Esophagus (tissue), 2 donors: ENCODE data around the gene CBX3. TPM values are rescaled to one million over a fixed set of nuclear protein-coding genes. Genes with fewer than 3 reads are reported as not detected.
"Not testable (repeated sequence)": the region's sequence is repeated elsewhere in the genome, so short reads cannot be mapped to it uniquely, and the experiment has no call there.

Source experiments
- H3K27ac ChIP-seq, 2 donors: one replicate each; pipeline ENCODE4 v1.5.1; 2013; ENCODE audit warnings: low read depth in 2 of 2, mild to moderate bottlenecking in 2 of 2, inconsistent platforms in 1 of 2, low read length in 1 of 2, moderate library complexity in 1 of 2
- H3K27me3 ChIP-seq, 2 donors: one replicate each; pipeline ENCODE4 v1.6.1; 2013; ENCODE audit warnings: low read length in 2 of 2, control low read depth in 1 of 2, mild to moderate bottlenecking in 1 of 2; ENCODE audit not compliant: insufficient read depth in 2 of 2, control insufficient read depth in 1 of 2
- H3K36me3 ChIP-seq, 2 donors: one replicate each; pipeline ENCODE4 v1.6.1; 2013; ENCODE audit warnings: low read length in 1 of 2; ENCODE audit not compliant: control insufficient read depth in 2 of 2, insufficient read depth in 2 of 2
- H3K4me1 ChIP-seq, 2 donors: one replicate each; pipeline ENCODE4 v1.6.1; 2013; ENCODE audit warnings: low read length in 1 of 2; ENCODE audit not compliant: control insufficient read depth in 2 of 2, insufficient read depth in 2 of 2
- H3K4me3 ChIP-seq, 2 donors: one replicate each; pipeline ENCODE4 v1.5.1; 2013; ENCODE audit warnings: low read length in 2 of 2, mild to moderate bottlenecking in 2 of 2, low read depth in 1 of 2, moderate library complexity in 1 of 2
- H3K9me3 ChIP-seq, 2 donors: one replicate each; pipeline ENCODE4 v1.6.1; 2013; ENCODE audit warnings: mild to moderate bottlenecking in 2 of 2, low read depth in 1 of 2, low read length in 1 of 2, moderate library complexity in 1 of 2; ENCODE audit not compliant: control insufficient read depth in 2 of 2, insufficient read depth in 1 of 2
- WGBS, 2 donors: extraction: QIAGEN DNeasy Blood & Tissue Kit; methylation state at CpG; one replicate each; pipeline ENCODE4 v1.1.7; 2013; 5-methylcytosine and 5-hydroxymethylcytosine counted together
- polyA plus RNA-seq, 2 donors: library from polyadenylated mRNA; stranded (reverse); fragments of 200-250 nt; gene quantifications; one replicate each; pipeline ENCODE4 v1.2.3, GENCODE V29; 2013
- donor health status: healthy with polysubstance abuse.
- donor health status: Bipolar disorder and iron deficiency.

Gene CBX3
- polyA plus RNA-seq, 2 donors = 51.1 to 66.5 TPM

GRCh38 chr7:26157520-26158105 is 43.9 kb upstream of the CBX3 start:
- H3K4me3 ChIP-seq = no peak overlapping the region
- peaks cover 4 to 19% of the 10 kb centered on the region in 2 donors for H3K4me1 ChIP-seq
- no peaks in the 10 kb centered on the region for H3K27me3 ChIP-seq
- no peaks in the 10 kb centered on the region for H3K36me3 ChIP-seq
- H3K27ac ChIP-seq = no peak overlapping the region
- H3K9me3 ChIP-seq = no peaks in the 10 kb centered on the region
- 72 to 73% methylated on average over 4 of the region's 4 CpGs for WGBS, 2 donors

GRCh38 chr7:26159243-26159642 is 42.3 kb upstream of the CBX3 start:
- WGBS, 2 donors = 72 to 78% methylated on average over 2 of the region's 2 CpGs
- H3K9me3 ChIP-seq = no peaks in the 10 kb centered on the region
- no peaks in the 10 kb centered on the region for H3K27me3 ChIP-seq
- H3K4me3 ChIP-seq = no peak overlapping the region
- peaks cover 0 to 8% of the 10 kb centered on the region in 2 donors for H3K4me1 ChIP-seq
- no peak overlapping the region for H3K27ac ChIP-seq
- no peaks in the 10 kb centered on the region for H3K36me3 ChIP-seq

- whole genome bisulfite sequencing, 2 donors = 92 to 94% methylated on average over 2 of the region's 2 CpGs
- Histone ChIP-seq H3K4me1 (peaks cover 0 to 1% of the 10 kb centered on the region in 2 donors), H3K36me3 (no peaks in the 10 kb centered on the region), H3K4me3 (no peak overlapping the region), H3K27ac (no peak overlapping the region), H3K27me3 (no peaks in the 10 kb centered on the region), H3K9me3 (no peaks in the 10 kb centered on the region)
These were observed 40.6 kb upstream of the CBX3 start for GRCh38 chr7:26160896-26161295.

- Histone ChIP-seq H3K27ac (no peak overlapping the region), H3K36me3 (no peaks in the 10 kb centered on the region), H3K9me3 (no peaks in the 10 kb centered on the region), H3K4me1 (peaks cover 0 to 2% of the 10 kb centered on the region in 2 donors), H3K4me3 (no peak overlapping the region), H3K27me3 (no peaks in the 10 kb centered on the region)
- WGBS, 2 donors = 86 to 93% methylated on average over 2 of the region's 2 CpGs
These were observed 39.1 kb upstream of the CBX3 start for GRCh38 chr7:26162431-26162830.

GRCh38 chr7:26163804-26164203 is 37.7 kb upstream of the CBX3 start:
- H3K36me3 ChIP-seq, H3K27ac ChIP-seq, H3K4me1 ChIP-seq, H3K27me3 ChIP-seq, H3K4me3 ChIP-seq, H3K9me3 ChIP-seq: not testable (repeated sequence)
- WGBS, 2 donors = 81 to 89% methylated on average over 1 of the region's 1 CpG

GRCh38 chr7:26165950-26166683 is 35.4 kb upstream of the CBX3 start:
- Histone ChIP-seq H3K27ac (no peak overlapping the region), H3K4me3 (no peak overlapping the region), H3K36me3 (no peaks in the 10 kb centered on the region), H3K4me1 (peaks cover 0 to 2% of the 10 kb centered on the region in 2 donors), H3K9me3 (no peaks in the 10 kb centered on the region), H3K27me3 (no peaks in the 10 kb centered on the region)
- 66 to 76% methylated on average over 9 of the region's 9 CpGs for WGBS, 2 donors

GRCh38 chr7:26166684-26167266 is 34.8 kb upstream of the CBX3 start:
- 71 to 76% methylated on average over 5 of the region's 5 CpGs for WGBS, 2 donors
- H3K4me3 ChIP-seq = no peak overlapping the region
- no peaks in the 10 kb centered on the region for H3K36me3 ChIP-seq
- no peaks in the 10 kb centered on the region for H3K9me3 ChIP-seq
- H3K4me1 ChIP-seq = peaks cover 0 to 2% of the 10 kb centered on the region in 2 donors
- peak overlapping the region in 1 of 2 donors; percentile 24 for H3K27ac ChIP-seq
- no peaks in the 10 kb centered on the region for H3K27me3 ChIP-seq

GRCh38 chr7:26167303-26167934 is 34.1 kb upstream of the CBX3 start:
- Histone ChIP-seq H3K27me3 (no peaks in the 10 kb centered on the region), H3K36me3 (no peaks in the 10 kb centered on the region), H3K4me3 (no peak overlapping the region), H3K27ac (no peak overlapping the region), H3K4me1 (peaks cover 0 to 2% of the 10 kb centered on the region in 2 donors), H3K9me3 (no peaks in the 10 kb centered on the region)
- WGBS, 2 donors = 61 to 79% methylated on average over 3 of the region's 3 CpGs

- H3K4me1 ChIP-seq = peaks cover 0 to 2% of the 10 kb centered on the region in 2 donors
- no peaks in the 10 kb centered on the region for H3K36me3 ChIP-seq
- WGBS, 2 donors = 90 to 93% methylated on average over 6 of the region's 6 CpGs
- no peak overlapping the region for H3K27ac ChIP-seq
- H3K27me3 ChIP-seq = no peaks in the 10 kb centered on the region
- no peaks in the 10 kb centered on the region for H3K9me3 ChIP-seq
- H3K4me3 ChIP-seq = no peak overlapping the region
These were observed 33.0 kb upstream of the CBX3 start for GRCh38 chr7:26168458-26169023.
